Embryonic facial prominence (tissue), 1 donor: ENCODE results near the gene RBMS3.
A peak's percentile ranks its signal among the peaks of the same experiment; 100 is the strongest.

ENCODE experiments used
- DNase-seq: peaks from one replicate; pipeline ENCODE4 v3.0.0-alpha.2; 2016; ENCODE audit errors: extremely low spot score

The RBMS3 gene

GRCh38 chr3:29721789-29722188 lies 440.9 kb downstream of the RBMS3 start:
- DNase-seq = no peak

GRCh38 chr3:29731050-29731449 lies 450.2 kb downstream of the RBMS3 start:
- no peak for DNase-seq

GRCh38 chr3:29741231-29741630 lies 460.4 kb downstream of the RBMS3 start:
- DNase-seq = no peak

GRCh38 chr3:29745232-29745870 lies 464.5 kb downstream of the RBMS3 start:
- no peak for DNase-seq

- DNase-seq = no peak
These were observed 465.4 kb downstream of the RBMS3 start for GRCh38 chr3:29746163-29746760.

GRCh38 chr3:29747991-29748390 lies 467.1 kb downstream of the RBMS3 start:
- DNase-seq = no peak

GRCh38 chr3:29751647-29752314 lies 470.9 kb downstream of the RBMS3 start:
- DNase-seq = no peak

GRCh38 chr3:29754346-29754745 lies 473.5 kb downstream of the RBMS3 start:
- DNase-seq = no peak

- no peak for DNase-seq
These were observed 474.5 kb downstream of the RBMS3 start for GRCh38 chr3:29755416-29755815.

- no peak for DNase-seq
These were observed 476.3 kb downstream of the RBMS3 start for GRCh38 chr3:29757054-29757777.

- no peak for DNase-seq
These were observed 477.2 kb downstream of the RBMS3 start for GRCh38 chr3:29758108-29758433.

GRCh38 chr3:29758434-29759322 lies 477.8 kb downstream of the RBMS3 start:
- DNase-seq = no peak

- DNase-seq = no peak
These were observed 478.7 kb downstream of the RBMS3 start for GRCh38 chr3:29759411-29760225.

- DNase-seq = no peak
These were observed 479.4 kb downstream of the RBMS3 start for GRCh38 chr3:29760226-29760685.

GRCh38 chr3:29761517-29761916 lies 480.6 kb downstream of the RBMS3 start:
- DNase-seq = no peak

- no peak for DNase-seq
These were observed 482.2 kb downstream of the RBMS3 start for GRCh38 chr3:29763115-29763514.

- no peak for DNase-seq
These were observed 483.2 kb downstream of the RBMS3 start for GRCh38 chr3:29764041-29764440.

- peak; percentile 56 for DNase-seq
These were observed 483.9 kb downstream of the RBMS3 start for GRCh38 chr3:29764603-29765254.

- DNase-seq = no peak
These were observed 490.7 kb downstream of the RBMS3 start for GRCh38 chr3:29771602-29772001.

- no peak for DNase-seq
These were observed 491.6 kb downstream of the RBMS3 start for GRCh38 chr3:29772436-29772835.
